Measurements from ENCODE around the gene GSTM3. TPM values are rescaled to one million over a fixed set of nuclear protein-coding genes. Genes with fewer than 3 reads are reported as not detected.

The GSTM3 gene
- total RNA-seq, 1 donor from 2014 or later, result 26.1 TPM

- Histone ChIP-seq H3K36me3 (ENCODE audit: insufficient read depth, low read length) (no peaks in the 10 kb centered on the region), H3K4me3 (ENCODE audit: insufficient read depth, low read depth, low read length) (no peak overlapping the region), H3K9ac (ENCODE audit: low read length) (no peak overlapping the region), H3K79me2 (ENCODE audit: insufficient read depth, low read length) (no peaks in the 10 kb centered on the region), H3K27ac (ENCODE audit: low read depth, low read length) (no peak overlapping the region), H3K4me1 (ENCODE audit: insufficient read depth, low read length) (peaks cover 15% of the 10 kb centered on the region), H3K4me2 (ENCODE audit: low read length) (no peak overlapping the region), H4K20me1 (ENCODE audit: insufficient read depth, low read length) (no peaks in the 10 kb centered on the region), H3K27me3 (ENCODE audit: insufficient read depth, low read length) (no peaks in the 10 kb centered on the region), H3K9me3 (ENCODE audit: insufficient read depth, low read depth, low read length) (no peaks in the 10 kb centered on the region), H2AFZ (ENCODE audit: low read depth, low read length) (no peak overlapping the region)
- Mint-ChIP-seq H3K27me3 (ENCODE audit: low read depth, unreplicated experiment) (peaks cover 31% of the 10 kb centered on the region), H3K36me3 (ENCODE audit: low read depth, unreplicated experiment) (peaks cover 7% of the 10 kb centered on the region), H3K27ac (ENCODE audit: unreplicated experiment) (no peak overlapping the region), H3K9me3 (ENCODE audit: unreplicated experiment) (peaks cover 2% of the 10 kb centered on the region), H3K4me3 (ENCODE audit: unreplicated experiment) (no peak overlapping the region), H3K4me1 (ENCODE audit: low read depth, unreplicated experiment) (peaks cover 11% of the 10 kb centered on the region)
- FAIRE-seq (no peak), DNase-seq (ENCODE audit: low read depth) (no peak)
- TF ChIP-seq CTCF (IDR thresholded peaks at IDR 0.05; ENCODE audit: insufficient read depth, low read depth, low read length) (no peak), EZH2 (IDR thresholded peaks at IDR 0.05; ENCODE audit: insufficient read depth, low read length) (no peak)
Observed at GRCh38 chr1:109765483-109765815, 24.6 kb upstream of the GSTM3 start.

- TF ChIP-seq CTCF (IDR thresholded peaks at IDR 0.05; ENCODE audit: insufficient read depth, low read depth, low read length) (no peak), EZH2 (IDR thresholded peaks at IDR 0.05; ENCODE audit: insufficient read depth, low read length) (no peak)
- Mint-ChIP-seq H3K27ac (ENCODE audit: unreplicated experiment) (no peak overlapping the region), H3K9me3 (ENCODE audit: unreplicated experiment) (peaks cover 2% of the 10 kb centered on the region), H3K4me1 (ENCODE audit: low read depth, unreplicated experiment) (peaks cover 11% of the 10 kb centered on the region), H3K36me3 (ENCODE audit: low read depth, unreplicated experiment) (peaks cover 7% of the 10 kb centered on the region), H3K27me3 (ENCODE audit: low read depth, unreplicated experiment) (peaks cover 34% of the 10 kb centered on the region), H3K4me3 (ENCODE audit: unreplicated experiment) (no peak overlapping the region)
- H3K4me2 ChIP-seq (ENCODE audit: low read length), result no peak overlapping the region
- no peaks in the 10 kb centered on the region for H3K9me3 ChIP-seq (ENCODE audit: insufficient read depth, low read depth, low read length)
- FAIRE-seq, result no peak
- H3K4me1 ChIP-seq (ENCODE audit: insufficient read depth, low read length), result peaks cover 14% of the 10 kb centered on the region
- no peak overlapping the region for H2AFZ ChIP-seq (ENCODE audit: low read depth, low read length)
- no peak overlapping the region for H3K27ac ChIP-seq (ENCODE audit: low read depth, low read length)
- no peaks in the 10 kb centered on the region for H4K20me1 ChIP-seq (ENCODE audit: insufficient read depth, low read length)
- H3K27me3 ChIP-seq (ENCODE audit: insufficient read depth, low read length), result no peaks in the 10 kb centered on the region
- no peak overlapping the region for H3K9ac ChIP-seq (ENCODE audit: low read length)
- no peaks in the 10 kb centered on the region for H3K79me2 ChIP-seq (ENCODE audit: insufficient read depth, low read length)
- no peak for DNase-seq (ENCODE audit: low read depth)
- H3K4me3 ChIP-seq (ENCODE audit: insufficient read depth, low read depth, low read length), result no peak overlapping the region
- no peaks in the 10 kb centered on the region for H3K36me3 ChIP-seq (ENCODE audit: insufficient read depth, low read length)
Observed at GRCh38 chr1:109764561-109765482, 24.0 kb upstream of the GSTM3 start.

Data from astrocyte (in vitro differentiated cells and primary cell).